ENCODE data around the gene RELL2. TPM values are rescaled to one million over a fixed set of nuclear protein-coding genes. Genes with fewer than 3 reads are reported as not detected.
A peak's percentile ranks its signal among the peaks of the same experiment; 100 is the strongest.

RELL2 gene
- total RNA-seq, 1 experiment from 2014 or later: 12.6 TPM

- peaks cover 10% of the 10 kb centered on the region for H3K4me1 Mint-ChIP-seq (ENCODE audit: low read depth, unreplicated experiment)
- CTCF ChIA-PET: interaction anchor here (0.7 to 1.2 kb wide), 6 partner anchors 9 to 139 kb away, joined by 3 to 5 read pairs (median 3); partner anchors contain the start of gene DIAPH1
- H3K4me3 Mint-ChIP-seq (ENCODE audit: low read depth, unreplicated experiment): peak within 1 kb of the TSS; percentile 90
- H3K9me3 Mint-ChIP-seq (ENCODE audit: low read depth, unreplicated experiment): no peaks in the 10 kb centered on the region
- DNase-seq: peak; percentile 93
- BruUV-seq (replicated peaks): no TSS peak
- intact Hi-C loops (cut with micrococcal nuclease; ENCODE audit: unreplicated experiment): no loop called here
- no peaks in the 10 kb centered on the region for H3K27me3 Mint-ChIP-seq (ENCODE audit: unreplicated experiment)
- H3K27ac Mint-ChIP-seq (ENCODE audit: unreplicated experiment): peak within 1 kb of the TSS; percentile 59
- peaks cover 29% of the 10 kb centered on the region for H3K36me3 Mint-ChIP-seq (ENCODE audit: insufficient read depth, unreplicated experiment)
- TF ChIP-seq CTCF (IDR thresholded peaks at IDR 0.05; ENCODE audit: unreplicated experiment): no peak
Measured at GRCh38 chr5:141650851-141651727, 14.3 kb downstream of the RELL2 start, which contains the start of gene FCHSD1. Gene FCHSD1 (minus strand): TSS chr5:141651418. CDS start chr5:141651368, 50 bp downstream.

GRCh38 chr5:141651728-141652105 lies 14.9 kb downstream of the RELL2 start:
- H3K36me3 Mint-ChIP-seq (ENCODE audit: insufficient read depth, unreplicated experiment): peaks cover 33% of the 10 kb centered on the region
- TF ChIP-seq CTCF (IDR thresholded peaks at IDR 0.05; ENCODE audit: unreplicated experiment): no peak
- H3K4me1 Mint-ChIP-seq (ENCODE audit: low read depth, unreplicated experiment): peaks cover 10% of the 10 kb centered on the region
- no peak for DNase-seq
- CTCF ChIA-PET: interaction anchor here (0.7 to 1.1 kb wide), 2 partner anchors 8 to 138 kb away, joined by 3 to 4 read pairs; no protein-coding TSS in a partner anchor
- intact Hi-C loops (cut with micrococcal nuclease; ENCODE audit: unreplicated experiment): no loop called here
- H3K27me3 Mint-ChIP-seq (ENCODE audit: unreplicated experiment): no peaks in the 10 kb centered on the region
- peak overlapping the region; percentile 90 for H3K4me3 Mint-ChIP-seq (ENCODE audit: low read depth, unreplicated experiment)
- H3K9me3 Mint-ChIP-seq (ENCODE audit: low read depth, unreplicated experiment): no peaks in the 10 kb centered on the region
- BruUV-seq (replicated peaks): no TSS peak
- no peak overlapping the region for H3K27ac Mint-ChIP-seq (ENCODE audit: unreplicated experiment)

- Mint-ChIP-seq H3K36me3 (ENCODE audit: insufficient read depth, unreplicated experiment) (peaks cover 29% of the 10 kb centered on the region), H3K4me1 (ENCODE audit: low read depth, unreplicated experiment) (peaks cover 22% of the 10 kb centered on the region), H3K9me3 (ENCODE audit: low read depth, unreplicated experiment) (peaks cover 2% of the 10 kb centered on the region), H3K27ac (ENCODE audit: unreplicated experiment) (no peak overlapping the region), H3K4me3 (ENCODE audit: low read depth, unreplicated experiment) (no peak overlapping the region), H3K27me3 (ENCODE audit: unreplicated experiment) (no peaks in the 10 kb centered on the region)
- BruUV-seq (replicated peaks): no TSS peak
- TF ChIP-seq CTCF (IDR thresholded peaks at IDR 0.05; ENCODE audit: unreplicated experiment): no peak
- intact Hi-C loops (cut with micrococcal nuclease; ENCODE audit: unreplicated experiment): no loop called here
- CTCF ChIA-PET: interaction anchor here (0.7 kb wide), 1 partner anchor 157 kb away, joined by 5 read pairs; no protein-coding TSS in a partner anchor
- no peak for DNase-seq
Measured at GRCh38 chr5:141654298-141654697, 17.5 kb downstream of the RELL2 start.

- intact Hi-C loops (cut with micrococcal nuclease; ENCODE audit: unreplicated experiment): no loop called here
- no peak for DNase-seq
- Mint-ChIP-seq H3K4me1 (ENCODE audit: low read depth, unreplicated experiment) (peaks cover 22% of the 10 kb centered on the region), H3K36me3 (ENCODE audit: insufficient read depth, unreplicated experiment) (peaks cover 23% of the 10 kb centered on the region), H3K9me3 (ENCODE audit: low read depth, unreplicated experiment) (peaks cover 4% of the 10 kb centered on the region), H3K27ac (ENCODE audit: unreplicated experiment) (no peak overlapping the region), H3K27me3 (ENCODE audit: unreplicated experiment) (no peaks in the 10 kb centered on the region), H3K4me3 (ENCODE audit: low read depth, unreplicated experiment) (no peak overlapping the region)
- no peak for TF ChIP-seq CTCF (IDR thresholded peaks at IDR 0.05; ENCODE audit: unreplicated experiment)
- CTCF ChIA-PET: no interaction called here
- BruUV-seq (replicated peaks): no TSS peak
Measured at GRCh38 chr5:141655020-141655419, 18.2 kb downstream of the RELL2 start.
